ENCODE results near the gene PPP1R16B. TPM values are rescaled to one million over a fixed set of nuclear protein-coding genes. Genes with fewer than 3 reads are reported as not detected.
A peak's percentile ranks its signal among the peaks of the same experiment; 100 is the strongest.

Gene PPP1R16B
- total and polyA plus RNA-seq, 5 donors from 2014 or later = 16.5 to 84.1 (median 25.1) TPM

- ATAC-seq (ENCODE audit: low read depth in 2 of 2) = no peak
- H3K27ac Mint-ChIP-seq = peak overlapping the region; percentile 83 to 94 (median 90)
- peak overlapping the region in 1 of 4 donors; percentile 7 for H3K4me3 Mint-ChIP-seq
- no peak overlapping the region for H3K27ac ChIP-seq (ENCODE audit: insufficient read depth, low read length, poor library complexity, severe bottlenecking)
- H3K36me3 Mint-ChIP-seq = peaks cover 46% of the 10 kb centered on the region
- no peaks in the 10 kb centered on the region for H3K9me3 ChIP-seq (ENCODE audit: control insufficient read depth in 2 of 2, low read length in 2 of 2)
- H3K27me3 ChIP-seq (ENCODE audit: control insufficient read depth, insufficient read depth, low read length) = no peaks in the 10 kb centered on the region
- H3K9me3 Mint-ChIP-seq = no peaks in the 10 kb centered on the region
- H3K36me3 ChIP-seq (ENCODE audit: control insufficient read depth, insufficient read depth, low read length) = peaks cover 49% of the 10 kb centered on the region
- DNase-seq = no peak
- H3K4me3 ChIP-seq (ENCODE audit: low read depth, low read length) = no peak overlapping the region
- peaks cover 20 to 97% (median 69%) of the 10 kb centered on the region in 4 donors for H3K4me1 Mint-ChIP-seq
- peaks cover 50% of the 10 kb centered on the region for H3K4me1 ChIP-seq (ENCODE audit: control insufficient read depth, insufficient read depth, low read length, poor library complexity, severe bottlenecking)
- no peaks in the 10 kb centered on the region for H3K27me3 Mint-ChIP-seq
Observed at GRCh38 chr20:38829296-38829875, 23.9 kb downstream of the PPP1R16B start.

GRCh38 chr20:38830356-38830755 is 24.9 kb downstream of the PPP1R16B start:
- Histone ChIP-seq H3K36me3 (ENCODE audit: control insufficient read depth, insufficient read depth, low read length) (peaks cover 40% of the 10 kb centered on the region), H3K27me3 (ENCODE audit: control insufficient read depth, insufficient read depth, low read length) (no peaks in the 10 kb centered on the region), H3K4me3 (ENCODE audit: low read depth, low read length) (no peak overlapping the region), H3K4me1 (ENCODE audit: control insufficient read depth, insufficient read depth, low read length, poor library complexity, severe bottlenecking) (peaks cover 52% of the 10 kb centered on the region), H3K9me3 (ENCODE audit: control insufficient read depth in 2 of 2, low read length in 2 of 2) (no peaks in the 10 kb centered on the region), H3K27ac (ENCODE audit: insufficient read depth, low read length, poor library complexity, severe bottlenecking) (no peak overlapping the region)
- DNase-seq = no peak
- Mint-ChIP-seq H3K36me3 (peaks cover 42% of the 10 kb centered on the region), H3K4me1 (peaks cover 20 to 93% (median 66%) of the 10 kb centered on the region in 4 donors), H3K4me3 (no peak overlapping the region), H3K9me3 (no peaks in the 10 kb centered on the region), H3K27me3 (no peaks in the 10 kb centered on the region), H3K27ac (peak overlapping the region; percentile 83 to 92 (median 90))
- ATAC-seq (ENCODE audit: low read depth in 2 of 2) = no peak

- DNase-seq (no peak), ATAC-seq (ENCODE audit: low read depth in 2 of 2) (no peak)
- H3K27ac ChIP-seq (ENCODE audit: insufficient read depth, low read length, poor library complexity, severe bottlenecking) = no peak overlapping the region
- Mint-ChIP-seq H3K27ac (peak overlapping the region; percentile 33 to 90 (median 78)), H3K36me3 (peaks cover 37% of the 10 kb centered on the region), H3K4me3 (peak overlapping the region in 1 of 4 donors; percentile 9), H3K9me3 (no peaks in the 10 kb centered on the region), H3K4me1 (peaks cover 20 to 85% (median 61%) of the 10 kb centered on the region in 4 donors), H3K27me3 (no peaks in the 10 kb centered on the region)
- H3K36me3 ChIP-seq (ENCODE audit: control insufficient read depth, insufficient read depth, low read length) = peaks cover 37% of the 10 kb centered on the region
- H3K27me3 ChIP-seq (ENCODE audit: control insufficient read depth, insufficient read depth, low read length) = no peaks in the 10 kb centered on the region
- peaks cover 49% of the 10 kb centered on the region for H3K4me1 ChIP-seq (ENCODE audit: control insufficient read depth, insufficient read depth, low read length, poor library complexity, severe bottlenecking)
- no peaks in the 10 kb centered on the region for H3K9me3 ChIP-seq (ENCODE audit: control insufficient read depth in 2 of 2, low read length in 2 of 2)
- H3K4me3 ChIP-seq (ENCODE audit: low read depth, low read length) = no peak overlapping the region
Observed at GRCh38 chr20:38831049-38831691, 25.7 kb downstream of the PPP1R16B start.

- no peak for DNase-seq
- H3K9me3 Mint-ChIP-seq = no peaks in the 10 kb centered on the region
- peaks cover 46% of the 10 kb centered on the region for H3K4me1 ChIP-seq (ENCODE audit: control insufficient read depth, insufficient read depth, low read length, poor library complexity, severe bottlenecking)
- peaks cover 19 to 81% (median 58%) of the 10 kb centered on the region in 4 donors for H3K4me1 Mint-ChIP-seq
- H3K27ac ChIP-seq (ENCODE audit: insufficient read depth, low read length, poor library complexity, severe bottlenecking) = no peak overlapping the region
- H3K27me3 Mint-ChIP-seq = no peaks in the 10 kb centered on the region
- peak overlapping the region in 2 of 4 donors; percentile 29 to 77 for H3K4me3 Mint-ChIP-seq
- no peak overlapping the region for H3K4me3 ChIP-seq (ENCODE audit: low read depth, low read length)
- H3K9me3 ChIP-seq (ENCODE audit: control insufficient read depth in 2 of 2, low read length in 2 of 2) = no peaks in the 10 kb centered on the region
- H3K27ac Mint-ChIP-seq = peak overlapping the region; percentile 69 to 90 (median 78)
- peaks cover 43% of the 10 kb centered on the region for H3K36me3 ChIP-seq (ENCODE audit: control insufficient read depth, insufficient read depth, low read length)
- H3K27me3 ChIP-seq (ENCODE audit: control insufficient read depth, insufficient read depth, low read length) = no peaks in the 10 kb centered on the region
- no peak for ATAC-seq (ENCODE audit: low read depth in 2 of 2)
- H3K36me3 Mint-ChIP-seq = peaks cover 42% of the 10 kb centered on the region
Observed at GRCh38 chr20:38831995-38832620, 26.6 kb downstream of the PPP1R16B start.

- Histone ChIP-seq H3K36me3 (ENCODE audit: control insufficient read depth, insufficient read depth, low read length) (peaks cover 38% of the 10 kb centered on the region), H3K4me1 (ENCODE audit: control insufficient read depth, insufficient read depth, low read length, poor library complexity, severe bottlenecking) (peaks cover 38% of the 10 kb centered on the region), H3K9me3 (ENCODE audit: control insufficient read depth in 2 of 2, low read length in 2 of 2) (no peaks in the 10 kb centered on the region), H3K27me3 (ENCODE audit: control insufficient read depth, insufficient read depth, low read length) (no peaks in the 10 kb centered on the region), H3K27ac (ENCODE audit: insufficient read depth, low read length, poor library complexity, severe bottlenecking) (peak overlapping the region; percentile 36), H3K4me3 (ENCODE audit: low read depth, low read length) (peak overlapping the region; percentile 29)
- no peaks in the 10 kb centered on the region for H3K9me3 Mint-ChIP-seq
- H3K27me3 Mint-ChIP-seq = no peaks in the 10 kb centered on the region
- peak overlapping the region; percentile 90 to 95 (median 94) for H3K27ac Mint-ChIP-seq
- H3K36me3 Mint-ChIP-seq = peaks cover 39% of the 10 kb centered on the region
- H3K4me1 Mint-ChIP-seq = peaks cover 9 to 71% (median 47%) of the 10 kb centered on the region in 4 donors
- peak in 1 of 2 donors; percentile 22 for ATAC-seq (ENCODE audit: low read depth in 2 of 2)
- peak in 2 of 3 donors; percentile 40 to 42 for DNase-seq
- peak overlapping the region; percentile 0 to 79 (median 38) for H3K4me3 Mint-ChIP-seq
Observed at GRCh38 chr20:38833154-38833856, 27.8 kb downstream of the PPP1R16B start.

- peak overlapping the region; percentile 29 for H3K4me3 ChIP-seq (ENCODE audit: low read depth, low read length)
- ATAC-seq (ENCODE audit: low read depth in 2 of 2) (peak; percentile 40 to 46), DNase-seq (peak; percentile 23 to 49 (median 38))
- peaks cover 35% of the 10 kb centered on the region for H3K36me3 ChIP-seq (ENCODE audit: control insufficient read depth, insufficient read depth, low read length)
- Mint-ChIP-seq H3K36me3 (peaks cover 38% of the 10 kb centered on the region), H3K9me3 (no peaks in the 10 kb centered on the region), H3K4me3 (peak overlapping the region in 3 of 4 donors; percentile 15 to 79 (median 62)), H3K27me3 (no peaks in the 10 kb centered on the region), H3K27ac (peak overlapping the region; percentile 90 to 95 (median 94)), H3K4me1 (peaks cover 9 to 71% (median 46%) of the 10 kb centered on the region in 4 donors)
- peaks cover 37% of the 10 kb centered on the region for H3K4me1 ChIP-seq (ENCODE audit: control insufficient read depth, insufficient read depth, low read length, poor library complexity, severe bottlenecking)
- H3K27ac ChIP-seq (ENCODE audit: insufficient read depth, low read length, poor library complexity, severe bottlenecking) = peak overlapping the region; percentile 36
- H3K27me3 ChIP-seq (ENCODE audit: control insufficient read depth, insufficient read depth, low read length) = no peaks in the 10 kb centered on the region
- no peaks in the 10 kb centered on the region for H3K9me3 ChIP-seq (ENCODE audit: control insufficient read depth in 2 of 2, low read length in 2 of 2)
Observed at GRCh38 chr20:38833857-38834164, 28.3 kb downstream of the PPP1R16B start.

GRCh38 chr20:38834868-38835267 is 29.4 kb downstream of the PPP1R16B start:
- DNase-seq (no peak), ATAC-seq (ENCODE audit: low read depth in 2 of 2) (no peak)
- Mint-ChIP-seq H3K27me3 (no peaks in the 10 kb centered on the region), H3K9me3 (no peaks in the 10 kb centered on the region), H3K27ac (peak overlapping the region; percentile 55 to 90 (median 82)), H3K4me3 (peak overlapping the region in 1 of 4 donors; percentile 8), H3K36me3 (peaks cover 36% of the 10 kb centered on the region), H3K4me1 (peaks cover 16 to 71% (median 48%) of the 10 kb centered on the region in 4 donors)
- peaks cover 25% of the 10 kb centered on the region for H3K36me3 ChIP-seq (ENCODE audit: control insufficient read depth, insufficient read depth, low read length)
- H3K9me3 ChIP-seq (ENCODE audit: control insufficient read depth in 2 of 2, low read length in 2 of 2) = no peaks in the 10 kb centered on the region
- H3K4me3 ChIP-seq (ENCODE audit: low read depth, low read length) = no peak overlapping the region
- H3K27ac ChIP-seq (ENCODE audit: insufficient read depth, low read length, poor library complexity, severe bottlenecking) = peak overlapping the region; percentile 28
- peaks cover 48% of the 10 kb centered on the region for H3K4me1 ChIP-seq (ENCODE audit: control insufficient read depth, insufficient read depth, low read length, poor library complexity, severe bottlenecking)
- no peaks in the 10 kb centered on the region for H3K27me3 ChIP-seq (ENCODE audit: control insufficient read depth, insufficient read depth, low read length)

Measured in CD4-positive, CD25-positive, alpha-beta regulatory T cell (primary cell).